Stimulated activated CD8-positive, alpha-beta memory T cell treated with anti-CD3 and anti-CD28 coated beads, Interleukin-15, amount 100 ng/mL, for 48 hours (primary cell): ENCODE data around the gene OSR1.
"Not testable (repeated sequence)": the region's sequence is repeated elsewhere in the genome, so short reads cannot be mapped to it uniquely, and the experiment has no call there.

Source experiments
- DNase-seq, 2 donors: peaks; one replicate each; pipeline ENCODE4 v3.0.0-alpha.2; 2020; ENCODE audit warnings: low read depth in 2 of 2

The OSR1 gene

DNA sequence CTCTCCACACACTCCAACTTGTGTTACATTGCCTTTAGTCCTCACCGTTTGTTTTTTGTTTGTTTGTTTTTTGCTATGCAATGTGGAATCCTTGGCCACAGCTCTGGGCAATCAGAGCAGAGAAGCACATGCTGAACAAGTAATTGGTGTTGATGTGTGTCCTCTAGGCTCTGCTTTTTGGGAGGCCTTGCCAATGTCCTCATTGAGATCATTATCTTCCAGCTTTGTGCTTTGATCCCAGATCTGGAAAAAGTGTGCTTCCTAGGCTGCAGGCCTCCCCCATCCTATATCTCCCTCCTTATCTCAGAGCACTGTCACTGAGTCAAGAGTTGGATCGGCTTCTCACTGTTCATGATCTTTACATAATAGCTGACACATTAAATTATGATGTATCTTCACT lies 25.9 kb downstream of the OSR1 start:
- no peak for DNase-seq

DNA sequence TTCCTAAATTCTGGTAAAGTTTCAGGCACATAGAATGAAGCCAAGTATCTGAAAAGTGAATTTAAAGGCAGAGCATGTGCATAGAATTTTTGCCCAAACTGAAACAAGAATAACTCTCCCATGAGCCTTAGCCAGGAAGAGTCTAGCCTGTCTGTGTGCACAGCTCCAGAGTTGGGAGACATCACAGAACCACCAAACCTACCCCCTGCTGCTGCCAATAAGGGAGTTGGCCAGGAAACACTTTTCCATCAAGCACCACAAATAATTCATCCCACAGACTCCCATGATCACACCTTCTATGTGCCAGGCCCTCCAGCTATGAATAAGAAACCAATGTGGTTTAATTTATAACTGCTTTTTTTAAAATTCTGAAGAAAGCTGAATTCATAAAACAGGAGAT lies 27.0 kb downstream of the OSR1 start:
- no peak for DNase-seq

DNA sequence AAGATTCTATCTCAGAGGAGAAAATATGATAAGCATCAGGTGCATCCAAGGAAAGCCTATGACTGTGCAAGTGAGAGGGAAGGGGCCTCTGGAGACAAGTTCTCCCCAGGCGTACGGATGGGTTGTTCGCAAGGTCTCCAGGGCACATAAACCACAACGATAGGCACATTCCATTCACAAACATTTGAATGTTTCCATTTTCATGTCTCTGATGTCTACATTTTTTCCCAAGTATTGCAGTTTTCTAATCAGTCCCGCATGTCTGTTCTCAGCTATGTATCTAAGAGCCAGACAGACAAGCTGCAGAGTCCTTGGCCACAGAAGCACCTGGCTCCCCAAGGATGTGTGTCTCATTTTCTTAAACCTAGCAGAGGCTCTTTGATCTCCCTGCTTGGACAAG lies 28.0 kb downstream of the OSR1 start:
- no peak for DNase-seq

DNA sequence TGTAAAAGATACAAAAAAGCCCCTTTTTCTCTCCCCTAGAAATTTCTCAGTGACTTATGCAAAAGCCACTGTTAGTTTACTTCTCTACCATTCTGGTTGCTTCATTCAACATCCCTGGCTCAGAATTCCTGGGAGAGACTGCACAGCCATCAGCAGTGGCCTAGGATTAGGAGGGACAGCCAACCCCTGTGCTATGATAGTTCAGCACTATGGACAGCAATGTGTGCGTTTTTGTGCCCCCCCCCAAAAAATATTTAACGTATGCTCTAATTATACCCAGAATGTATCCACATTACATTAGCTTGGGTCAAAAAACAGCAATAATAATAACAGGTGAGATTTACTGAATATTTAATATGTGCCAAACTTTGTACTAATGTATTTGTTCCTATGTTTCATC lies 29.0 kb downstream of the OSR1 start:
- DNase-seq, result no peak

DNA sequence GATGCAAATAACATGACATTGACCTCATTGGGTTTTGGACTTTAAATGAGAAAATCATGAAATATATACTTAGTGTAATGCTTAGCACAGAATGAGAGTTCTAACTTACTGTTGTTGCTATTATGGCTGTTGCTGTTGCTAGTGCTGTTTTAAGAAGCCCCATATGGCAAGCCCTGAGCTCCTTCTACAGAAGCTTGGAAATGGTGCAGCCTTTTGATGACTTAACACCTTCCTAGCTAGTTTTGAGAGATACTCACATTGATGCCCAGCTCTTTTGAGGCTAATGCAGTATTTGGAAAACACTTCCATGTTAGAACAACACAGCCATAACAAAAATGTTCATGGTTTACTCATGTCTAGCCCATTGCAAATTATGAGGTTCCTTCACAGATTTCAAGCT lies 30.9 kb downstream of the OSR1 start:
- no peak for DNase-seq

DNA sequence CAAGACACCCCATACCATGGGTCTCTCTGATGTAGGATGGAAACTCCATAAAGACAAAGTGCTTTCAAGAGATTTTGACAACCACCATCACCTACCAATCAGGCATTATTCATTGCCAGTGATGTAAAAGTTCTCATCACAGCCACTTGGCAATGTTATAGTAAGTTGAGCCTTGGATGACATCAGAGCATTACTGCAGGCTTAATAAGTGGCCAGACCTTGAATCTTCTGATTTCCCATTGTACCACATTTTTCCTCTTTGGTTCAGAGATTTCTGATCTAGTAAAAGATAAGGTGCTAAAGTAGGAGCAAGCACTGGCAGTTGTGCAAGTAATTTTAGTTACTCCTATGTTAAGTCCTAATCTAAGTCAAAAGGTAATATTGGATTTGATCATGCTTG lies 36.5 kb downstream of the OSR1 start:
- DNase-seq, result no peak

DNA sequence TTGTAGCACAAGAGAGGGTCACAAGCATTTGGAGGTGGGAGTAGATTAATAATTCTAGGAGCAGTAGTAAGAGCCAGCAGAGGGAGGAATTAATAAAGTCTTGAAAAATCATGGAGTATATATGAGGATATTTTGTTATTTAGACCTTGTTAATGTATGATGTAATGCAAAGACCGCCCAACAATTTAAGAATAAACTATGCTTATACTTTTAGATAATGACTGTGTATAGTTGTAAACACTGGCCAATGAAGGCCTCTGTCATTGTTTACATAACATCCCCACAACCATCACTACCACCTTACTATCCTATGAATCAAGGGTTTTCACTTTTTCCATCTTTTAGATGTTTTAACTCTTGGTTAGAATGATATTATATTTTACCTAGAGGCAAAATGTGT lies 37.6 kb downstream of the OSR1 start:
- no peak for DNase-seq

DNA sequence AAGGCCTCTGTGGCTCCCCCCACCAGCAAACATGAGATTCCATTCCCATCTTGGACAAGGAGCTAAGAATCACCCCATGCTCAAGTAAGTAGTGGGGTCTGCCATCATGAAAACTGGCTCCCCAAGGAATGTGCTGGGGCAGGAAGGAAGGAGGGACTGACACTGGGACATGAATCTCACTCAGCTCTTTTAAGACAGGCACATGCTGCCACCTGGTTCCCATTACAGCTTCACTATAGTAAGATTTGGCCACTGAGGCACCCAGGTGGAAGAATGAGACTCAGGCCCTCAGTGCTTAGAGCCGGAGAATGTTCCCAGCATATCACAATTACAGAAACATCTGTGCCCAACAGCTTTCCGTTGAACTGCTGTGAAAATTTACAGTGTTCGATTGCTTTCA lies 38.7 kb downstream of the OSR1 start:
- no peak for DNase-seq

DNA sequence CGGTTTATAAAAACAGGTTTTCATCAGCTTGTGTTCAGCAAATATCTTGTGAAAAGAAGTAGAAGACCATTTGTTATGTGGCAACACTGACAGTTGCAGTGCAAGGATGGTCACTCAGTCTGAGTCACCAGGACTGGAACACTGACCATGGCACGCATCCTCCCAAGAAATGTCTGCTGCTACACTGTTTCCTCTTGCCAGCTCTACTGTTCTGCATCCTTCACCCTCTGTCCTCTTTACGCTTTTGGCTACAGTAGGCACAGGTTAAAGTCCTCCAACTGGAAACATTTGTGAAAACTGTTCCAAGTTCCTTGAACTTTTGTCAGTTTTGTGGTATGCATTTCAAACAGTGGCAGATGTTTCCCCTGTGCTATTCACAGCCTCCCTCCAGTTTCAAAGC lies 39.4 kb downstream of the OSR1 start:
- no peak for DNase-seq

DNA sequence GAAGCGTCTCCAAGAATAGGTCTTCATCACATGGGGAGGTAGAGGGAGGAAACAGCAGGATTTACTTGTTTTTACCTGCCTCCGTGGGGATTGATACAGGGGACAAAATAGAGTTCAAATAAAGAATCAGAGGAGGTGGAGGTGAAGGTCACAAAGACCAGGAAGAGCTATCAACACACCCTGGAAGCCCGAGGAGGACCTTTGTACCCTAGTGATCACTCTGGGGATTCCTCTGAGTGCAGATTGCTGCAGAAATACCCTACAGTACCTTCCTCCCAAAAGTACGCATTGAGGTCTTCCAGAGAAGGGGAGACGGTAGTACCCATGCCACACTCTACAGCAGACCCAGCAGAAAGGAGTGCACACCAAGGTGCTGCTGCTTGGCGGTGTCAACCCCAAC lies 44.9 kb downstream of the OSR1 start:
- DNase-seq, result no peak

DNA sequence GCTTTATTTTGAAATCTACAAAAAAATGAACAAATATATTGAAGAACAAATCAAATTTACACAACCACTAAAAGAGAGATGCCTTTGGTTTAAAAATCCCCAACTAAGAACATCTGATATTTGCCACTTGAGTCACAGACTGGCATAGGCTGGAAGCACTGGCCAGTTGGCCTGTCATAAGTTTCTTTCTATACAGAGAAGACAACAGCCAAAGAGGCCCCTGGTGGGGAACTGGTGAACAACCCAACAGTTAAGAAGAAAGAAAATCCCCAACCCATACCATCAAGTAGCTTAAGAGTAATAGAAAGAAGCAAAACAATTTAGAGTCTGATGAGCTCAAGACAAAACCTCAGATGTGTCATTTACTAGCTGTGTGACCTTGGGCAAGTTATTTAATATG lies 45.5 kb downstream of the OSR1 start:
- DNase-seq, result no peak

DNA sequence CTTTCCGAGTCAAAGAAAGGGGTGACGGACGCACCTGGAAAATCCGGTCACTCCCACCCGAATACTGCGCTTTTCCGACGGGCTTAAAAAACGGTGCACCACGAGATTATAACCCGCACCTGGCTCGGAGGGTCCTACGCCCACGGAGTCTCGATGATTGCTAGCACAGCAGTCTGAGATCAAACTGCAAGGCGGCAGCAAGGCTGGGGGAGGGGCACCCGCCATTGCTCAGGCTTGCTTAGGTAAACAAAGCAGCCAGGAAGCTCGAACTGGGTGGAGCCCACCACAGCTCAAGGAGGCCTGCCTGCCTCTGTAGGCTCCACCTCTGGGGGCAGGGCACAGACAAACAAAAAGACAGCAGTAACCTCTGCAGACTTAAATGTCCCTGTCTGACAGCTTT lies 52.4 kb downstream of the OSR1 start:
- not testable (repeated sequence) for DNase-seq

DNA sequence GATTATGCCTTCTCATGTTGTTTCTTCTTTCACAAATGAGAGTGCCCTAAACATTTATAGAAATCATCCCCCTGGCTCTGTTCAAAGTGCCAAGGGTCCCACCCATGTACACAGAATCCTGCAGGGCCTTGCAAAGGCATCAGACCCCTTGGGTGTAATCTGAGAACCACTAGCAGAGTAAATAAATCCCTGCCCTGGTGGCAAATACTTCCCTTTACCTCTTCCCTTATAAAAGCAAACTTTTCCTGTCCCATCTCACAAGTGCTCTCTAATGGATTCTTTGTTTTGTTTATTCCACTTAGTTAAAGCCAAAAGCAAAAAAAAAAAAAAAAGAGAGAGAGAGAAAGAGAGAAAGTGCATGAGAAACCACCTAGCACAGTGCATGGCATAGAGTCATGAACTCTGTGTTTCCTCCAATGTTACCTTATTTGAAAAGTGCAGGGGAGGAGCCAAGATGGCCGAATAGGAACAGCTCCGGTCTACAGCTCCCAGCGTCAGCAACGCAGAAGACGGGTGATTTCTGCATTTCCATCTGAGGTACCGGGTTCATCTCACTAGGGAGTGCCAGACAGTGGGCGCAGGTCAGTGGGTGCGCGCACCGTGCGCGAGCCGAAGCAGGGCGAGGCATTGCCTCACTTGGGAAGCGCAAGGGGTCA lies 52.9 kb downstream of the OSR1 start:
- DNase-seq, result not testable (repeated sequence)

DNA sequence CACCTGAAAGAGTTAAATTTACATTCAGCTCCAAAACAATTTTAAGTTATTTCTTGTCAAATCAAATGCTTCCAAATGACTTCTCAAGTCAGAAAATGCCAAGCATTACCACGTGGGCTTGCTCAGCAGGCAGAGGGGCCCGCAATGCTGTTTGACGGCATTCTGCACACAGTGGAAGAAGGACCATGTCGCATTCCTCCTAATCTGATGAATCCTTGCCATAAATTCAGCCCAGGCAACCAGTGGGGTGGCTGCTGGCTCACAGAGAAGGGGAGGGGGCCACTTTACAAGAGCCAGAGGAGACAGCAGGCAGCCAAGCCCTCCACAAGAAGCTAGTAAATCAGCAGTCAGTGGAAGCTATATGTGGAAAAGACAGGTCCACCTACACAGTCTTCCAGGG lies 56.7 kb downstream of the OSR1 start:
- DNase-seq, result no peak
